GM21515 (cell line): ENCODE measurements around the gene HNRNPH3.
"Not testable (repeated sequence)": the region's sequence is repeated elsewhere in the genome, so short reads cannot be mapped to it uniquely, and the experiment has no call there.

Experiments
- ATAC-seq: cut with Tn5 transposase; IDR thresholded peaks from one replicate; pipeline ENCODE4 v1.9.1; 2021; ENCODE audit not compliant: unreplicated experiment

The HNRNPH3 gene, protein sequence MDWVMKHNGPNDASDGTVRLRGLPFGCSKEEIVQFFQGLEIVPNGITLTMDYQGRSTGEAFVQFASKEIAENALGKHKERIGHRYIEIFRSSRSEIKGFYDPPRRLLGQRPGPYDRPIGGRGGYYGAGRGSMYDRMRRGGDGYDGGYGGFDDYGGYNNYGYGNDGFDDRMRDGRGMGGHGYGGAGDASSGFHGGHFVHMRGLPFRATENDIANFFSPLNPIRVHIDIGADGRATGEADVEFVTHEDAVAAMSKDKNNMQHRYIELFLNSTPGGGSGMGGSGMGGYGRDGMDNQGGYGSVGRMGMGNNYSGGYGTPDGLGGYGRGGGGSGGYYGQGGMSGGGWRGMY

DNA sequence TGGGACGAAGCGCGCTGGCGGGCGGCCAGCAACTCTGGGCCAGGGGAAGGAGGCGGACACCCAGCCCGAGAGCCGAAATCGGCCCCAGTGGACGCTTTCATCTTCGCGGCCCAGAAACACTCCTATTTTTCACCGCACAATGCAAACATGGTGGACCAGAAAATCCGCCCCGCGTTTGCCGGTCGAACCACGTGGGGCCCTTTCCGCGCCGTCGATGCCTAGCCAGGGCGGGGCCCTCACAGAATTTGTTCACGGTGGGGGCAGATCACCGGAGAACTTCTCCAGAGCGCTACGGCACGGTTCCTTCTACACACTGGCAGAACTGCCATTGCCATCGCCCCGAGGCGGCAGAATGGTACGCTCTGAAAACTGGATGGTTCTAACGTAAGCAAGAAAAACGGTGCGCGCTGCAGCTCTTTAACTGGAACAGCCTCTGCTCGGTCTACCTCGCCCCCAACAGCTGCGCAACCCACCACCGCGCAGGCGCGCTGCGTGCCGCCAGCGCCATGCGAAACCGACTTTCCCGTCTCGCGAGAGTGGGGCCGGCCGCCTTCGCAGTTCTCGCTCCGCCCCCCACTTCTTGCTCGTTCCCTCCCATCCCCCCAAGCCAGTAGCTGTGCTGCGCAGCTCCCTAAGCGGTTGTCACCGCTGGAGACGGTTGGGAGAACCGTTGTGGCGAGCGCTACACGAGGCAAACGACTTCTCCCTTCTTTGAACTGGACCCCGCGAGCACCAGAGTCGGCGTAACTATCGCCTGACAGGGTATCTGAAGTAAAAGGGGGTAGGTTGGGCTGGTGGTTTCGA is at the start of gene HNRNPH3:
Gene HNRNPH3 (plus strand): TSS at position 610 of the 804 bp plus-strand sequence. CDS start 5,158 bp downstream, outside the sequence.
- peak; percentile 78 for ATAC-seq

DNA sequence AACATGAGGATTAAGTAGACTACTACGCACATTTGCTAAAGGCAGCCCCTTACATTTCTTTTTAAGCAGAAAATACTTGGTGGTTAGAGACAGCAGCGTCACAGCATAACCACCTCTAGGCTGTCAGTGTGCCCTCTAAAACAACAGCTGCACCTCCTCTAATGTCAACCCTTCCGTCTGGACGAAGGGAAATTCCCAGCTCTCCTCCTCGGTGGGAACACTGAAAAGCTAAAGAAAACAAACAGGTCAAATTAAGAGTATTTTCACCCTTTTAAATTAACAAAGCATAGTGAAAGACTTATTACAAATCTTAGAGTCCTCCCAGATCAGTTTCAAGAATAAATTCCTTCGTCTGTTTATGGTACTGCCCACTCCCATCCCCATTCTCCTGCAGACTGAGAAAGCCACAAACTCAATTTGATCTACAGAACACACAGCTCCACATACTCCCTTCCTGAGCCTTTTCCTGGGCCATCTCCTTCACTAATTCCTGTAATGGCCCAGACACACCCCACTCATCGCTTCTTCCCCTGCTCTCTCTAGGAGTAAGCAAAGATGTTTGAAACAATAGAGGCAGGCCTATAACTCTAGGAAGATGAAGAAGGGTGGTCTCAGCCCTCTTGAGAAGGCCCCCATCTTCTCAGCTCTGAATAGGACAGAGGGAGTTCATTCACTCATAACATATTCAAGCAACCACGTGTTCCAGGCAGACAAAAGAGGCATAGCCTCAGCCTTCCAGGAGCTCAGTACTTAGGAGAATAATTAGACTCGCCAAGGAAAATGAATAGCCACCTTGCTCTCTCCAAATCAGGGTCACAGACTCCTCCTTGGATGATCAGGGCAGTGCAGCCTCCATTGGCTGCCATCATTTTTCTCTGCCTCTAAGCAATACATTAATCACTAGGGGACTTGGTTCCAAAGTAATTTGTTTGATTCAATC is 47.5 kb upstream of the HNRNPH3 start:
- no peak for ATAC-seq

DNA sequence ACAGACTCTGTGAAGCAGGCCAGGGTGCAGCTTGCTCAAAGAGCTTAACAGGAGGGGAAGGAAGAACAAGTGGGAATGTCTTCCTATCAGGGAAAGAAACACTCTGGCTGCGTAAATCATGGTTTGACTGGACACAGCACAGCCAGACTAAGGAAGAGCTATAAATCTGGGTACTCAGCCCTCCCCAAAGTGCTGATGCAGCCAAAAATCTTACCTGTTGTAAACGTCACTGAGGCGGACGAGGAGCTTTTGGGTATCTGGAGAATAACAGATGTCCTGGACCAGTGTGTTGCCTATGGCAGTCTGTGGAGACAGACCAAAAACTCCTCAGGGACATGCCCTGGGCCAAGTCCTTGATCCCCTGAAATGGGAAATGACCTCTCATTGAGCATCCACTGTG is 43.1 kb upstream of the HNRNPH3 start:
- no peak for ATAC-seq

GRCh38 chr10:68290736-68291135 is 41.1 kb upstream of the HNRNPH3 start:
- no peak for ATAC-seq

- ATAC-seq: no peak
Observed at GRCh38 chr10:68296843-68297663, 34.8 kb upstream of the HNRNPH3 start.

GRCh38 chr10:68301301-68301700 is 30.6 kb upstream of the HNRNPH3 start:
- ATAC-seq: no peak

DNA sequence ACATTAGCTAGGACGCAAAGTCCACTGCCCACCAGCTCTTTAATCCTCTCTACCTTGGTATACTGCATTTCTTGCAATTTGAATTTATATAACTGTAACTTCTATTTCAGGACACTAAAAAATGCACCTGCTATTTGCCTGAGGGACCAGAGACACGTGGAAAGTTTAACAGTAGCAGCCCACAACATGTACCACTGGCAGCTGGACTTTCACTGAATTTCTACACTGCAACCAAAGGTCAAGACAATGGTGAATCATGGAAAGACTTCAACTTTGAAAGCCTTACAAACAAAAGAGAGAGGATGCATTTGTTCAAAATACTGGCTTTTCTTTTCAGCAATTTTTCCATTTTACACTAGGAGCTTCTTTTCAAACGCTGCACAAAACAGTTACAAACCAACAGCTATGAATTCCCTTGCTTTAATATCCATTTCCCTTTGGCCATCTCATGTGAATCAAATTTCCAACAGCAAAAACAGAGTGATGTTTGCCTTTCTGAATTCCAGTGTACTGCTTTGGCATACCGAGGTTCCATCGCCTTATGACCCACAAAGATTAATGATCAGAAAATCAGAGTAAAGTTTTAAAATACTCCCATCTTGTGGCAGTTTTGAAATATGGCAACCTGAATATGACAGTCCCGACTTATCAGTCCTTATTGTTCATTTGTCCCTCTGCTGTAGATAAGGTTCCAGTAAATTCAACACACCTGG is 29.9 kb upstream of the HNRNPH3 start:
- no peak for ATAC-seq

DNA sequence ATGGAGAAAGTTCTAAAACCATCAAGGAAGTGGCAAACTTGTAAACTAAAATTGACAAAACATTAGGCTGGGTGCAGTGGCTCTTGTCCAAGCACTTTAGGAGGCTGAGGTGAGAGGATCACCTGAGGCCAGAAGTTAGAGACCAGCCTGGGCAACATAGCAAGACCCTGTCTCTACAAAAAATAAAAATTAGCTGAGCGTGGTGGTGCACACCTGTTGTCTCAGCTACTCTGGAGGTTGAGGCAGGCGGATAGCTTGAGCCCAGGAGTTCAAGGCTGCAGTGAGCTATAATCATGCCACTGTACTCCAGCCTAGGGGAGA is 29.4 kb upstream of the HNRNPH3 start:
- ATAC-seq: no peak

DNA sequence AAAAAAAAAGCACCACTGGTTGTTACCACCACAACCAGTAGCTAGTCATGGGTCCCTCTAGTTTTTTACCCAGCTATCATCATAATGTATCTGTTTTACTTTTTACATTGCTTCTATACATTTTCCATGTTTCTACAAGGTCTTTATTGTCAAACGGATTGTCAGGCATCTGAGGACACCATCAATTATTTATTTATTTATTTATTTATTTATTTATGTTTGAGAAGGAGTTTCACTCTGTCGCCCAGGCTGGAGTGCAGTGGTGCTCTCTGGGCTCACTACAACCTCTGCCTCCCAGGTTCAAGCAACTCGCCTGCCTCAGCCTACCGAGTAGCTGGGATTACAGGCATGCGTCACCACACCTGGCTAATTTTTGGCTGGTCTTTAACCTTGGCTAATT is 29.0 kb upstream of the HNRNPH3 start:
- no peak for ATAC-seq

GRCh38 chr10:68303849-68304412 is 27.9 kb upstream of the HNRNPH3 start:
- ATAC-seq: no peak

GRCh38 chr10:68305854-68306253 is 26.0 kb upstream of the HNRNPH3 start:
- no peak for ATAC-seq

- no peak for ATAC-seq
Observed at GRCh38 chr10:68310531-68310930, 21.3 kb upstream of the HNRNPH3 start.

- ATAC-seq: not testable (repeated sequence)
Observed at GRCh38 chr10:68314930-68315329, 16.9 kb upstream of the HNRNPH3 start.

DNA sequence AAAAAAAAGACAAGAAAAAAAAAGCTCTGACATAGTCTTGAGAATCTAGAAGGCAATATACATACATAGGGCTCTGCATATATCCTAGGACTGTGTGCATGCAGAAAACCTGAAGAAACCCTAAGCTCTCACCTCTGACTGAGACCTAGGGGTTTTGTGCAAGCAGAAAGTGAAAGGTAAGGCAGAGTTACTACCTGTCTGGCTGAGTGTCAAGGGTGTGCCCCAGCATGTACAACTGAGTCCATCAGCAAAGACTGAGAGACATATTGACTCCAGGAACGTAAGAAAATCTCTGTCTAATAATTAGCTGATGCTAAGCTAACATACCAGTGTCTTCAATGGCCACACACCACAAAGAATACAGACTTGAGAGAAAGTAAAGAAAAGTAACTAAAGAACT is 16.3 kb upstream of the HNRNPH3 start:
- ATAC-seq: no peak

DNA sequence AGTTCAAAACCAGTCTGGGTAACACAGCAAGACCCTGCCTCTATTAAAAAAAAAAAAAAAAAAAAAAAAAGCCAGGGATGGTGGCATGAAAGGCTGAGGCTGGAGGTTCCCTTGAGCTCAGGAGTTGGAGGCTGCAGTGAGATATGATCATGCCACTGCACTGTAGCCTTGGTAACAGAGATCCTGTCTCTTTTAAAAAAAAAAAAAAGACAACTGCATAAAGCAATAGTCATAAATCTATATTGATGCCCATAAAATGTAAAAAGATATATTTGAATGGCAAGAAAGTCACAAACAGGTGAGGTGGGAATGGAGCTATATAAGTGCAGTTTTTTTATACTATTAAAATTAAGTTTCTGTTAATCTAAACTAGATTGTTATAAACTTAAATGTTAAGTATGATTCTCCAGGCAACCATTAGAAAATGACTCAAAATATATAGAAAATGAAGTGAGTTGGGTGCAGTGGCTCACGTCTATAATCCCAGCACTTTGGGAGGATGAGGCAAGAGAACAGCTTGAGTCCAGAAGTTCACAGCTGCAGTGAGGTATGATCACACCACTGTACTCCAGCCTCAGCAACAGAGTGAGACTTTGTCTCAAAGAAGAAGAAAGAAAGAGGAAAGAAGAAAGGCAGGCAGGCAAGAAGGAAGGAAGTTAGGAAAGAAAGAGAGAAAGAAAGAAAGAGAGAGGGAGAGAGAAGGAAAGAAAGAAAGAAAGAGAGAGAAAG is 13.4 kb upstream of the HNRNPH3 start:
- ATAC-seq: no peak

DNA sequence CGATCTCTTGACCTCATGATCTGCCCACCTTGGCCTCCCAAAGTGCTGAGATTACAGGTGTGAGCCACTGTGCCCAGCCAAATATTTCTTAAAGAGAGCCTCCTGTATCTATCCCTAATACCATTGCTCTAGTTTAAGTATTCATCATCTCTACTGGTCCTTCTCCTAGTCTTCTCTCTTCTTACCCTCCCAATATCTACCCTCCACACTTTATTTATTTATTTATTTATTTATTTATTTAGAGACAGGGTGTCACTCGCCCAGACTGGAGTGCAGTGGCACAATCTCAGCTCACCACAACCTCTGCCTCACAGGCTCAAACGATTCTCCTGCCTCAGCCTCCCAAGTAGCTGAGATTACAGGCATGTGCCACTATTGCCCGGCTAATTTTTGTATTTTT is 7.5 kb upstream of the HNRNPH3 start:
- ATAC-seq: not testable (repeated sequence)

DNA sequence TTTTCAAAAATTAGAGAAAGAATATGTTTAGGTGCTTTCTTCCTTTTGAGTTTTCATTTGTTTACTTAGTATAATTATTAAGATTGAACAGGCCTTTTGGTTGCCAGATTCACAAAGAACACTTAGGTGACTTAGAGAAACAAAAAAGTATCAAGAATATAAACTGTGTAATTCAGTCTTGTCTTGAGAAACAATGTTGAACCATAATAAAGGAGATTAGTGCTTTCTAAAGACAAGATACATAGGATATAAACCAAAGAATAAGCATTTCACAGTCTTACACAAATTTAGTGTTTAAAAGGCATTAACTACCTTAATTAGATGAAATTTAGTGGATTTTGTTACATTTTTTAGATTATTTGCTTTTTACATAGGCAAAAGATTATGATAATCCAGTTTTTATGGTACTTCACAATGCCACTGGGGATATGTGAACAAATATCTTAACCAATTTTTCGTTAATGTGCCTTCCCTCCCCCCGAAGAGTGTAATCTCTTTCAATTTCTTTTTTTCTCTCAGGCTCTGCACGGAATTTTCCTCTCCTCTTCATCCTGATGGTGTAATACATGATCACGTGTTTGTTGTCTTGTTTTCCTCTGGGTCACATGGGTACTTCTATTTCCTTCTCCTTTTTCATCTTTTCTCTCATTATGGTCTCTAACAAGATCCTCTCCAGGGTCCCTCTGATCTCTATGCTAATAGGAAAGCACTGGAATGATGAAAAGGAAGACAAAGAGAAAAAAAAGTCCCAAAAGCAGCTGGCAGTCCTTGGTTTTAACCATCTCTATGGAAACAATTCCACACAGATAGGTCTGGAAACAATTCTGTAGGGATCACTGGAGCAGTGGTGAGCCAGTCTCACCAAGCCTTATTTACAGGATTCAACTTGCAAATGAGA is 3.7 kb upstream of the HNRNPH3 start:
- ATAC-seq: no peak

- ATAC-seq: no peak
Observed at GRCh38 chr10:68329506-68329861, 2.4 kb upstream of the HNRNPH3 start.
